AG10803 (cell line): ENCODE results near the gene TRIM52.
A peak's percentile ranks its signal among the peaks of the same experiment; 100 is the strongest.

Source experiments
- DNase-seq: peaks from one replicate; pipeline ENCODE4 v3.0.0; 2010; ENCODE audit warnings: low read depth
- H3K4me3 ChIP-seq: 2 replicates; pipeline ENCODE4 v1.5.1; 2011; ENCODE audit warnings: mild to moderate bottlenecking, low read length, control low read depth
- TF ChIP-seq, protein P1 (sequence below): conservative IDR thresholded peaks from 2 replicates; pipeline ENCODE4 v1.5.1; 2011; ENCODE audit warnings: mild to moderate bottlenecking, low read length, control low read depth, inconsistent platforms

Gene TRIM52

GRCh38 chr5:181248277-181248676, 12.7 kb downstream of the TRIM52 start:
- TF ChIP-seq, protein P1, sequence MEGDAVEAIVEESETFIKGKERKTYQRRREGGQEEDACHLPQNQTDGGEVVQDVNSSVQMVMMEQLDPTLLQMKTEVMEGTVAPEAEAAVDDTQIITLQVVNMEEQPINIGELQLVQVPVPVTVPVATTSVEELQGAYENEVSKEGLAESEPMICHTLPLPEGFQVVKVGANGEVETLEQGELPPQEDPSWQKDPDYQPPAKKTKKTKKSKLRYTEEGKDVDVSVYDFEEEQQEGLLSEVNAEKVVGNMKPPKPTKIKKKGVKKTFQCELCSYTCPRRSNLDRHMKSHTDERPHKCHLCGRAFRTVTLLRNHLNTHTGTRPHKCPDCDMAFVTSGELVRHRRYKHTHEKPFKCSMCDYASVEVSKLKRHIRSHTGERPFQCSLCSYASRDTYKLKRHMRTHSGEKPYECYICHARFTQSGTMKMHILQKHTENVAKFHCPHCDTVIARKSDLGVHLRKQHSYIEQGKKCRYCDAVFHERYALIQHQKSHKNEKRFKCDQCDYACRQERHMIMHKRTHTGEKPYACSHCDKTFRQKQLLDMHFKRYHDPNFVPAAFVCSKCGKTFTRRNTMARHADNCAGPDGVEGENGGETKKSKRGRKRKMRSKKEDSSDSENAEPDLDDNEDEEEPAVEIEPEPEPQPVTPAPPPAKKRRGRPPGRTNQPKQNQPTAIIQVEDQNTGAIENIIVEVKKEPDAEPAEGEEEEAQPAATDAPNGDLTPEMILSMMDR, result no peak
- peak overlapping the region; percentile 77 for H3K4me3 ChIP-seq
- DNase-seq, result no peak

DNA sequence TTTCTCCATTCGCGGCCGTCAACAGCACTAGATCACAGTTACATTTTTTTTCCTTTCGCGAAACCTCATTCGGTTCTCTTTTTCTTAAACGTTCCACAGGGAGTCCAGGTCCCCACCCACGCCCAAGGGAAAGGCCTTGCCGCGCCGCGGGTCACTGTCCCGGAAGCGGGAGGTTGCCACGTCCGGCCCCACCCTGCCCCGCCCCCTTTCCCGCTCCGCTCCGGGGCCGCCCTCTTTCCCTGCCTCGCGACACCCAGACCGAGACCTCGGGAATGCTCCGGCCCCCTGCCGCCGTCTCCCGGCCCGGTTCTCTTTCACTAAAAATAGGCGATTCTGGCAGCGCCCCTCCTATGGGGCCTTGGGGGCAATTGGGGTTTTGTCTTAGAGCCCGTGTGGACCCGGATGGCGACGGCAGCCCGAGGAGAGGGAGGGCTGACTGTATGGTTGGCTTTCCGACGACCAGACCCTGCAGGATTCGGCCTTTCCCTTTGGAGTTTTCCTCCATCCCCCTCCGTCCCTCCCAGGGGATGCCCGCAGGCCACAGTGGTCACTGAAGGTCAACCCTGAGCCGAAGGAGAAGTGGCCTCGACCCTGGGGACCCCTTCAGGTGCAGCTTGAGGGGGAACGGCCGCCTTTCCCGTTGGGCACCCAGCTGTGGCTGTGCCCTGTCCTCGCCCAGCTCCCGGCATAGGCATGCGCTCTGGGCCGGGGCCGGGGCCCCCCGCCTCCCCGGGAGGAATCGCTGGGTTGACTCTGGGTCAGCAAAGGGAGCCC, 14.5 kb downstream of the TRIM52 start:
- TF ChIP-seq, protein P1, result no peak
- H3K4me3 ChIP-seq, result peak overlapping the region; percentile 77
- DNase-seq, result peak; percentile 88

DNA sequence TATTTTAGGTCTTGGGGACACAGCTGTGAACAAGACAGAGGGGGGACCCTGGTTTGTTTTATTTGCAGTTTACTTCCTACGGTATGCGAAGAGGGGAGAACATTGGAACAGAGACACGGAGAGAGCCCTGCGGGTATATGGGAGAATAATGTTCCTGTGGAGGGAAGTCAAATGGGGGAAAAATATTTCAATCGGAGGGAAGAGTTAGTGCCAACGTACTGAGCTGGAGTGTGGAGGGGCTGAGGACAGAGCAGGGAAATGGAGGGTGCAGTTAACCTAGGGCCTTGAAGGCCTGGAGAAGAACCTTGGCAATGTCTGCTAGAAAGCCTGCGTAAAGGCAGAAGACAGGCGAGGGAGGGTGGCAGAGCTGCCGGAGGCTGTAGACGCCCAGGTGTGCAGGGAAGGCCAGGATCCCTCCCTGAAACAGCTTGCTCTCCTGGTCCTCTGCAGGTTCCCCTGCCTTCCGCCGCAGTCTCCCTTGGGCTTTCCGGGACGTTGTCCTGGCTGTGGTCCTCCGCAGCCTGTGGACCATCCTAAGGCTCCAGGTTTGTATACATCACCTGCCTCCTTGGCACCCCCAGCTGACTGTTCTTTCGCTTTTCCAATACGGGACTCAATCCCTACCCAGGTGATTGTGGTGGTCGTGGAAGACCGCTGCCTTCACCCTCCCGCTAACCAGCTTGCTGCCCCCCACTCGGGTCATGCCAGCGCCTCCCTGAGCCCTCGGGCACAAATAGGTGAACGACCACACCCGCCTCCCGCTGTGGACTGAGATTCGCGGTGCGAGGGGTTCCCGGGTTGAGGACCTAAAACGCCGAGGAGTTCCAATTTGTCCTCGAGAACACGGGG, 15.3 kb downstream of the TRIM52 start:
- peak overlapping the region; percentile 77 for H3K4me3 ChIP-seq
- DNase-seq, result no peak
- TF ChIP-seq, protein P1, result no peak

- TF ChIP-seq, protein P1, result no peak
- DNase-seq, result peak; percentile 86
Observed at GRCh38 chr5:181243564-181244343, 17.2 kb downstream of the TRIM52 start, which contains the start of gene RACK1. TSS of gene RACK1 (minus strand) at chr5:181243906. CDS start at chr5:181243800, 106 bp downstream.

GRCh38 chr5:181243018-181243563, 17.9 kb downstream of the TRIM52 start:
- TF ChIP-seq, protein P1, result no peak
- peak overlapping the region; percentile 98 for H3K4me3 ChIP-seq
- no peak for DNase-seq

More at GRCh38 chr5:181243564-181244343, 17.2 kb downstream of the TRIM52 start, which contains the start of gene RACK1:
- H3K4me3 ChIP-seq, result peak within 1 kb of the TSS; percentile 98

DNA sequence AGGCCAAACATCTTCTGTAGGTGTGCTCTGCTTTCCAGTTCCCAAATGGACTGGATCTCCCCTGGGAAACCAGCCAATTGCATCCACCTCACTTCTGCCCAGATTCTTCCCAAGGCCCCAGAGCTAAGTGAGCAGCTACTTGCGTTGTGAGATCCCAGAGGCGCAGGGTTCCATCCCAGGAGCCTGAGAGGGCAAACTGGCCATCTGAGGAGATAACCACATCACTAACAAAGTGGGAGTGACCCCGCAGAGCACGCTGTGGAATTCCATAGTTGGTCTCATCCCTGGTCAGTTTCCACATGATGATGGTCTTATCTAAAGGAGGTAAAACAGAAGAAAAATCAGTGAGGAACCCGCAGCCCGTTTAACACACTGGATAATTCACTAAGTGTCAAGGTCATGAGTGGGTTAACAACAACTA, 18.9 kb downstream of the TRIM52 start:
- TF ChIP-seq, protein P1, result no peak
- no peak for DNase-seq
- H3K4me3 ChIP-seq, result peak overlapping the region; percentile 98
